Activated CD4-positive, CD25-positive, alpha-beta regulatory T cell treated with anti-CD3 and anti-CD28 coated beads, Interleukin-2, amount 50 U/mL, for 72 hours (primary cell): ENCODE measurements around the gene DENND1A.

Experiments used
- DNase-seq: peaks from one replicate; pipeline ENCODE4 v3.0.0; 2021

DENND1A gene

GRCh38 chr9:123812984-123813383 is 116.9 kb downstream of the DENND1A start:
- DNase-seq, result no peak

- no peak for DNase-seq
Measured at GRCh38 chr9:123807251-123807650, 122.7 kb downstream of the DENND1A start.

GRCh38 chr9:123806829-123807228 is 123.1 kb downstream of the DENND1A start:
- no peak for DNase-seq

GRCh38 chr9:123798195-123798594 is 131.7 kb downstream of the DENND1A start:
- DNase-seq, result no peak

GRCh38 chr9:123796618-123797484 is 133.1 kb downstream of the DENND1A start:
- no peak for DNase-seq

- no peak for DNase-seq
Measured at GRCh38 chr9:123796094-123796493, 133.8 kb downstream of the DENND1A start.

- DNase-seq, result no peak
Measured at GRCh38 chr9:123795336-123795735, 134.6 kb downstream of the DENND1A start.

GRCh38 chr9:123792501-123792900 is 137.4 kb downstream of the DENND1A start:
- DNase-seq, result no peak

- DNase-seq, result no peak
Measured at GRCh38 chr9:123789554-123790292, 140.2 kb downstream of the DENND1A start.

GRCh38 chr9:123787416-123787815 is 142.5 kb downstream of the DENND1A start:
- DNase-seq, result no peak

- no peak for DNase-seq
Measured at GRCh38 chr9:123784518-123784917, 145.4 kb downstream of the DENND1A start.

- DNase-seq, result no peak
Measured at GRCh38 chr9:123778232-123778902, 151.6 kb downstream of the DENND1A start.

GRCh38 chr9:123776708-123777537 is 153.0 kb downstream of the DENND1A start:
- DNase-seq, result no peak

GRCh38 chr9:123775289-123776284 is 154.3 kb downstream of the DENND1A start:
- DNase-seq, result no peak

GRCh38 chr9:123773783-123774182 is 156.1 kb downstream of the DENND1A start:
- DNase-seq, result no peak

GRCh38 chr9:123772967-123773366 is 157.0 kb downstream of the DENND1A start:
- DNase-seq, result no peak

- DNase-seq, result no peak
Measured at GRCh38 chr9:123772374-123772773, 157.6 kb downstream of the DENND1A start.

GRCh38 chr9:123771690-123772089 is 158.2 kb downstream of the DENND1A start:
- no peak for DNase-seq

GRCh38 chr9:123769719-123770118 is 160.2 kb downstream of the DENND1A start:
- no peak for DNase-seq

- DNase-seq, result no peak
Measured at GRCh38 chr9:123763910-123764588, 165.9 kb downstream of the DENND1A start.
